GM21367 (cell line): ENCODE data around the gene BPGM.

Source experiments
- ATAC-seq: cut with Tn5 transposase; IDR thresholded peaks from one replicate; pipeline ENCODE4 v1.9.1; 2021; ENCODE audit not compliant: unreplicated experiment

Gene BPGM

DNA sequence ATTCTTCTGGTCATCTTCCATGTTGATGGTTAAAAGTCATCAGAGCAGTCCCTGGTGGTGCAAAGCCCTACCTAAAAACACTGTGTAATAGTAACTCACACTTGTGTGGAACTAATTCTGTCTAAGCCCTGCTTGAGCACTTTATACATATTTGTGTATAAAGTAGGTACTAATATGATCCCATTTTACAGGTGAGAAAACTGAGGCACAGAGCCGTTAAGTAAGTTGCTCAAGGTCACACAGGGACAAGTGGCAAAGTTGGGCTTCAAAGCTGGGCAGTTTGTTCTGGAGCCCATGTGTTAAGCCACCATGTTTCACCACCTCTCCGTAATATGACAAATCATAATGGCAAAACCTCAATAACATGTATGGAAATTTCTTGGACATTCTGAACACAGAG, 48.1 kb downstream of the BPGM start:
- no peak for ATAC-seq

DNA sequence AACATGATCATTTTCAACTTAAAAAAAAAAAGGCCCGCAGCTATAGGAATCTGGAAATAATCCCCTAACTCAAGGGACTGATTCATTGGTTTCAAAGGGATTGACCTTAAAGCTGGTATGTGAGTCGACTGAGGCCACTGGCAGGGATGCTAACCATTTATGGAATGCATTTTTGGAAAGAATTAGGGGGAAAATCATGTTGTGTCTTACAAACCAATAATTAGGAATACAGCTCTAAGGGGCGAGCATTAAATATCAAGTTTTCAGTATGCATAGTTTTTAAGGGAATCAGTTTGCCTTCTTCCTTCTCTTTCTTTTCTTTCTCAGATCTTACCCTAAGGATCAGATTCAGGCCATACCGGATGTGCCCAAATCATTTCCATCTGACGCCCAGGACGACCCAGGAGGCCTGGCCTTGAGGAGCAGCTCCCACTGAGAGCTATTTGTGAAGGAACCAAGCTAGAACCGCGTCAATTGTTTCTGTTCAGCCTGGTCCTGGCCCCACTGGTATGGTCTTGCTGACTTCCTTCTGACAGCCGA, 48.7 kb downstream of the BPGM start:
- no peak for ATAC-seq

DNA sequence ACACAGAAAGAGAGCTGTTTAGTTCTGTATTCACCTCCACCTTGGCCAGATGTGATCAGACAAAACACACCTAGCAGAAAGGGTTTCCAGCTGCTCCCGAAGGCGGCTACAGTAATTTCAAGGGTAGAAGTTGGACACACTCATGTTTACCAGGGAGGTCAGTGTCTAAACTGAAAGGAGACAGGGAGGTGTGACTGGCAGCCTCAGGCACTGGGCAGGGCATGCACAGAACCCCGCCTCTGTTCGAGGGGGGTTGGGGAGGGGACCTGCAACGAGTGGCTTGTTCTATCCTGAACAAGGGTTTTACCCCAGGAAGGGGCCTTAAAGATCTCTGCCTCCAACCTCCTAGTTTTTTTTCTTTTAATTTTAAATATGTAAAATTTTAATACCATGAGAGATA, 49.6 kb downstream of the BPGM start:
- ATAC-seq: no peak

DNA sequence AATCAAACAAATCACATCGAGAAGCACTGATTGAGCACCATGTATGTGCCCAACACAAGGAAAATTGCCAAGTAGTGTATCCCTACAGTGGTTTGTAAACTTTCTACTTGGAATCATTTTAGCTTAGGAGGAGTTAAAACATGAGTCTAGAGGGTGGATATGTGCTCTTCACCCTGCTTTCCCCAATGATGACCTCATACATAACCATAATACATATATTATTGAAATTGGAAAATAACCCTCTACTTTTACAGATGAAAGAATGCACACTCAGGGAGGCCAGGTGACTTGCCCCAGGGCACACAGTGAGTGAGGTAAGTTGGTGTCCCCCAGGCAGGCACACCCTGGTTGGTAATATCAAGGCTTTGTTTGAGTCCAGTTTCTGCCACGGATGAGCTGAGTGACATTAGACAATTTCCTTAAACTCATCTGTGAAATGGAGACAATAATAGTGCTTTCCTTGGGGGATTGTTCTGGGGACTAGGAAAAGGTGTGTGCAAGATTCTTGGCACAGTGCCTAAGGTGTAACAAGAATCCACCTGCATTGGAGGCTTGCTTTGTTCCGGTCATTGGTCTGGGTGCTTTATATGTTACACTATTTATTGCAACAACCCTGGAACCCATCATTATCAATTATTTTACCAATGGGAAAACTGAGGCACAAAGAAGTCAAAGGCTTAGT, 50.7 kb downstream of the BPGM start:
- no peak for ATAC-seq

DNA sequence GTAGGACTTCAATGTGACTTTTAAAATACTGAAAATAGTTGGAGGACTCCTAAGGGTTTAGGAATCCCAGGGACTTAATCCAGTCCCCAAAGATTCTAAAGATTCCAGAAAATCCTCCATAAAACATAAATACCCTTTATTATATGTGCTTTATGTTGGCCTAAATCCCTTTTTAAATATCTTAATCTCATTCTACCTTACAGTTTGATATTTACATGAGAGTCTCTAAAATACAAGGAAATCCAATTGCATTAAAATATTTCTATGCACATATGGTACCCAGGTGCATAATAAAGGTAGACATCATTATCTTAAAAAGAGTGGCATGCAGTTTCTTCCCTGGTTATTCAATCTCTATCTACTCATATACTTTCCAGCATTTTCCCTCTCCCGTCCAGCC, 51.8 kb downstream of the BPGM start:
- ATAC-seq: no peak

DNA sequence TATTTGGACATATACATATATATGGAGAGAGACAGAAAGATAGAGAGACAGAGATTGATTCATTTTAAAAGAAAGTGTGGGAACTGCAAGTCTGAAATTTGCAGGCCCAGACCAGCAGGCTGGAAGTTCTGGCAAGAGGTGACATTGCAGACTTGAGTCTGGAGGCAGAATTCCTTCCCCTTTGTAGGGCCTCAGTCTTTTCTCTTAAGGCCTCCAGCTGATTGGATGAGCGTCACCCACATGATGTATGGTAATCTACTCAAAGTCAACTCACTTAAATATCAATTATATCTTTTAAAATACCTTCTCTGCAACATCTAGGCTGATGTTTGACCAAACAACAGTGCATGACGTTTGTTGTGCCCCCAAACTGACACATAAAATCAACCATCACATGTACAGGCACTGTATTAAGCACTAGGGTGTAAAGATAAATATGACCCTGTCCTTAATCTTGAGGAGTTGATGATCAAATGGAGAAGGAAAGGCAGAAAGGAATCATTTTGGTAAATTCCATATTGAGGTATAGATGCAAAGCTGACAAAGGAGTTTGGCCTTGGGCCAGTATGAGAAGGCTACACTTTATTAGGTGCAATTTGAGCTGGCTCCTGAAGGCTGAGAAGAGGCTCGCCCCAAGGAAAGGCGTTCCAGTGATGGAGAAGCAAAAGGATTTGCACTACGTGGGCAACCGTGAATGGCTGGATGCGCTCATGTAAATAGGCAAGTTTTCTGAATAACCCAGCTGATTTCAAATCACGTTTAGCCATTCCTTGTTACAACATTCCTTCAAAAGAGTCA, 52.6 kb downstream of the BPGM start:
- ATAC-seq: no peak

DNA sequence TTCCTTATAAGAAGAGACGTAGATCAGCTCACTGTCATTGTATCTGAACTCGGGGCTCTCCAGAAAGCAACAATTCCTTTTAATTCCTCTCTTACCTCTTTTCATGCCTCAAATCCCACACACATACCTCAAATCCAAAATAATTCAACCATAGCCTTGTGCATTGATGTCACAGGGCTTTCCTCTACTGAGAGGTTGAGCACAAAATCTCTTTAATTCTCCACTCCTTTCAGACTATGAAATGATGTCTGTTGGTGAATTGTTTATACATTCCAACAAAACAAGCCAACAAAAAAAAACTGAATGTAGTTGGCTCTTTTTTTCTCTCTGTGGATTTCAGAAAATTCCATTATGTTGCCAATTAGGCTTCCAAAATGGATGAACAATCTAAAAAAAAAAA, 53.2 kb downstream of the BPGM start:
- ATAC-seq: no peak

DNA sequence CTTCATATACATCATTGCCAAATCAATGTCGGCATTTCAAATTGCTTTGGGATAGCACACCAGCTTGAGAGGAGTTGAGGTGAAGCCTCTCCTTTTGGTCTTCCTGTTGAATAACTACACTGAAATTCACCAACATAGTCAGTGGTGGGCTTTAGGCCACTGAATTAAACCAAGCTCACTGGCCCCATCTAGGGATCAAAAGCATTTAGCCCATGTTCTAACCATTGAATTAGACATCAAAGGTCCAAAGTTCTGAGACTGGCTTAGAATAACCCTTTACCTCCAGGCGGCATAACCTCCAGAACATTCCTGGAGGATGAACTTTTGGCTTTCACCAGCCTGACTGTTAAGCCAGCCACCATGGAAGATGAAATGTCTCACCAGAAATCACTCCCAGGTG, 54.6 kb downstream of the BPGM start:
- ATAC-seq: no peak

DNA sequence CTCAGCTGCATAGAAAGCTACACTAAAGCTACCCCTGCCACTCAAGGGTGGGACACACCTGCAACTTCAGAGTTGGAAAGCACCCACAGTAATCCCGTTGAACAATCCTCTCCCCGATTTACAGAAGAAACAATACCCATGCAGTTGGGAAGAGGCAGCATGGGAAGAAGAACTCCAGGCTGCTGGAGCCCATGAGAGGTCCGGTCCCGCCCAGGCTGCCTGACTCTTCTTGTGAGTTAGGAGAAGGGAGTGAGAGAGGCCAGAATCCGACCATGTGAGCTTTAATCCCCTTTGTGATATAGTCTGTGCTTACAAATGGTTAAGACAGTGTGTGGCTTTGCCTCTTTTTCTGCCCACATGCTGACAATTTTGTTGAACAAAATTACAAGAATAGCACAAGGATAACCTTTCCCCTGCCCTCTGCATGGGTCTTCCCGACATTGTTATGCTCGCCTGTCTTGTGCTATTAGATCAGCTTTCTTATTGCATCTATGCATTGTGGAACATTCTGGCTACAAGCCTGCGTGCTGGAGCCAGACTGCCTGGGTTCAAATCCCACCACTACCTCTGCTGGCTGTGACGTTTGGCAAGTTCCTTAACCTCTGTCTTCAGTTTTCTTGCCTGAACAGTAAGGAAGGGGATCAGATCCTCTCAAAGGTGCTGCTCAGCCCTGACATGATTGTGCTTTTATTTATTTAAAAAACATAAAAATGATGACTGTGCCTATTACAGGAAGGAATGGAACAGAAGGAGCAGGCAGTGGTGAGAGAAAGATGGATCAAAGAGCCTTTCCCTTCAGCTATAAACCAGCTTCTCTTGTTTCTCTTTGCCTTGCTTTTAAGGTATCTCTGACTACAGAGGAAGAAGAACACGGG, 56.0 kb downstream of the BPGM start:
- no peak for ATAC-seq

DNA sequence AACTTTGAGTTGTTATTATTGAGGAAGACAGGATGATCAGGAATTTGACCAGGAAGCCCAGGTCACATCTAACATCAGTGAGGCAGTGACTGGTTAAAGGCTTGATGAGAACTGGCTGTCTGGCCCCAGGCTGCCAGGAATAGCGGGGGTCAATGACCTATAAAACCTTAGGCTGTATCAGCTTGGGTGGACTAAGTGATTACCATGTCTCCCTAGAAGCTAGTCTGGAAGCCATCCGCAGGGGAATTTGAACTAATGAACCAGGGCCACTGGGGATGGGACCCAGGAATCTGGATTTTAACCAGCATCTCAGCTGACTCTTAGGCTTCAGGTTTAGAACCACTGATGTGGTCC, 56.6 kb downstream of the BPGM start:
- no peak for ATAC-seq

DNA sequence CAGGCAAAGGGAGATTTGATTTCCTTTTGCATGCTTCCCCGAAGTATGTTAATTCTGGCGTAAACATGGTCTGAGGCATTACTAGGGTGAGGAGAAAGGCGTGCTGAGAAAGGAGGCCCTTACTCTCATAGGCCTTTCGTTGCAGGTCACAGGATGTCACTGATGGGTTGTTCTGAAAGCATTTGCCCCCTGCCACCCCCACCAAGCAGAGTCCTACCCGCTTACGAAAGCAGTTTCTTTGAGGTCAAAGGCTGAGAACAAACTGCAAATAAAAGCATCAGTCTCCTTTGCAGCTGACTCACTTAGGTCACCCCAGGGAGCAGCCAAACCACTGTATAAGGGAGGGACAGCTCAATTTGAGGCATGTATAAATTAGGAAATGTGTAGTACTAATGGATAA, 57.1 kb downstream of the BPGM start:
- ATAC-seq: no peak

DNA sequence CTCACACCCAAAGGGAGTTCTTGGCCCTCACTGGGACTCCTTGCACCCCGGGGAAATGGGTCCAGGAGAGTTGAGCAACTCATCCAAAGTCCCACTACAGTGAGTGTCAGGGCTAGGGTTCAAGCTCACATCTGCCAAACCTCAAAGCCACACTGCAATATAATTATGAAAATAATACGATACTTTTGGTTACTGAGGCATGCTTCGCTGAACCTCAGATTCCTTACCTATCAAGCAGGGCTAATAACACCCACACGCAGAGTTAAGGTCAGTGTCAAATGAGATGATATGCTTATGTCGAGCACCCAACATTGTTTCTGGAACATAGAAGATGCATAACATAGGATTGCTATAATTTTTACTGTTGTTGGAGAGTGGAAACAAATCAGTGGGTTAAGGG, 58.2 kb downstream of the BPGM start:
- ATAC-seq: no peak

DNA sequence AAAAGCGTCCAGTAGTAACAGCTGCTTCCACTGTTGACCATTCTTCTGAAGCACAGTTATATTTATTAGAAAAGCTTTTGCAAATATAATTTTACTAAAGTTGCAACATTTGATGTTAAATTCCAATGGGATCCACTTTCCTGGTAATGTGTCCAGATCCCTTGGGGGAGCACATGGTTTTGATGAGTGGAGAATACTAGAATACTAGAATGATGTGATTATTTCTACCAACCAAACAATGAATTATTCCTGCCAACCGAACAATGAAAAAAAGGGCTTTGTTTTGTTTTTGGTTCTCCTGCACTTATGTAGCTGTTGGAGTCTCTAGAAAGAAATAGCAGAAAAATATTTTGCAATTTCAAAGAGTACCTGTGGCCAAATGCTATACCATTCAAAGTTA, 59.1 kb downstream of the BPGM start:
- ATAC-seq: no peak

DNA sequence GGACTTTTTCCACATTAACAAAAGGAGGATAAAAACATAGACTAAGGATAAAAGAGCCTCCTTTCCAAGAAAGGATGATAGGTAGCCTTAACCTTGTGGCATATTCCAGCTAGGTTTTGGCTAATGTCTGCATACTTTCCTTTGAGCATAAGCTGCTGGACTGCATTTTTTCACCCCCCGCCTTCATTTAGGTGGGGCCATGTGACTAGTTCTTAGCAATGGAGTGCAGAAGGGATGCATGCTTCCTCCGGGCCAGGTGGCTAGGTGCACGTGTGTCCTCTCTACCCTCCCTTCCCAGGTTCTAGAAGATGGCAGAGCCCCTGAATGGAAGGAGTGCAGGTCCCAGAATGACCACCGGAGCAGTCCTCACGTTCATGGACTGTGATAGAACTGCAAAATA, 59.8 kb downstream of the BPGM start:
- no peak for ATAC-seq

DNA sequence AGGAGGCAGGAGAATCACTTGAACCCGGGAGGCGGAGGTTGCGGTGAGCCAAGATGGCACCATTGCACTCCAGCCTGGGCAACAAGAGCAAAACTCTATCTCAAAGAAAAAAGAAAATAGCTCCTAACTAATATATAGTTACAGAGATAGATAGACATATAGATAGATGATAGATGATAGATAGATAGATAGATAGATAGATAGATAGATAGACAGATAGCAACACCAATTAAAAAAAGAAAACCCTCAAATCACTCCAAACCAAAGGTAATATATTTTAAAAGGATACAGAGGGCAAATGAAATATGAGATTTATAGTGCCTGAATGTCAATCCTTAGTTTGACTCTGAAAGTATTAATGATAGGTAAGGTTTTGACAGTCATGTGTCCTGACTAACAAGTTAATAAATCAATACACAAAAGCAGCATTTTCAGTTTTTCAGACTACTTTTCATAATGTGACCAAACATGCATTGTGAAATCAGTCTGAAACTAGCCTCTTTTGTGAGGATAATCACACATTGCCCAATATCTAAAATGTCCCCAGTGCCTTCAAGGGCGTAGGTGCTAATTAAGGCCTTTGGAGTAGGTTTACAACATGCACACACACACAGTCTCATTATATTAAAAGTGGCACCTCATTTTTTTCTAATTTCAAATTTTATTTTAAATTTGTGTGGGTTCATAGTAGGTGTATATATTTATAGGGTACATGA, 61.2 kb downstream of the BPGM start:
- ATAC-seq: no peak

DNA sequence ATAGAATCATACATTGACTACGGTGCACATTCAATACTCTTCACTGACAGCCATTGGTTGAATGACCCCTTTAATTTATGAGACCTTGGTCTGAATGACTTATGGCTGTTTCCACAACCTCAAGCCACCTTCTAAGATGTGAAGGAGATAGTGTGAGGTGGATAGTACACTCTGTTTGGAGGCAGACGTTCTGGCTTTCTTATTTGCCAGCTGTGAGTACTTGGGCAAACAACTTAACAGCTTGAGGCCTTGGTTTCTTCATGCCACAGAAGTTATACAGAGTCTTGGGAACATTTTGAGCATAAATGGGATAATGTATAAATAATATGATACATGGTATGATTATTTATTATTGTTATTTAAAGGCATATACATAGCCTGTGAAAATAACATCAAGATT, 62.0 kb downstream of the BPGM start:
- no peak for ATAC-seq

DNA sequence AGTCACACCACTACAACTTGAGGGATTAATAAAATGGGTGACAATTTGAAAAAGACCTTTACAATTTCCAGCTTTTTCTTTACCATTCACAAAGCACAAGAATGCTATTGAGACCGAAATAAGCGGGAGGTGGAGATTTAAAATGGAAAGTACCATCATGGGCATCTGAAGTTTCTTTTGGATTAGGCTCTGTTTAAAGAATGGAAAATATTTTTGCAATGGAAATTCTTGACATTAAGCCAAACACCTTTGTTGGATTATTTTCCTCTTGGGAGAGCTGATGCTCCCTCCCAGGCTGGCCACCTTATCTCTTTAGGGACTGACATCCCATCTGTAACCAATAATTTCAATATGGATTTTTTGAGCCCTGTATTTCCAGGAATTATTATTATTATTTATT, 62.5 kb downstream of the BPGM start:
- no peak for ATAC-seq

DNA sequence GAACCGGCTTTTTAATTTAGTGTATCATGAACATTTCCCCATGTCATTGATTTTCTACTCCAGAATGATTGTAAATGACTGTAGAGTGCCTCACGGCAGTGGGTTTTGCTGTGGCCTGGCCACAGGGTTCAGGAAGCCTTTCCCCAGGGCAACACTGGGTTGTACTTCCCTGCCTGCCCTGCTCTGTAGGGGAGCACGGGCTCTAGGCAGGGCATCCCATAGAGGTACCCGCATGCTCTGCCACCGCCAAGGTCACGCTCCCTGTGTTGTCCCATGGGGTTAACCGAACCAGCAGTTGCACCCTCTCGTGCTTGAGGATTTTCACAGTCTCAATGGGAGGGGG, 63.8 kb downstream of the BPGM start:
- no peak for ATAC-seq

DNA sequence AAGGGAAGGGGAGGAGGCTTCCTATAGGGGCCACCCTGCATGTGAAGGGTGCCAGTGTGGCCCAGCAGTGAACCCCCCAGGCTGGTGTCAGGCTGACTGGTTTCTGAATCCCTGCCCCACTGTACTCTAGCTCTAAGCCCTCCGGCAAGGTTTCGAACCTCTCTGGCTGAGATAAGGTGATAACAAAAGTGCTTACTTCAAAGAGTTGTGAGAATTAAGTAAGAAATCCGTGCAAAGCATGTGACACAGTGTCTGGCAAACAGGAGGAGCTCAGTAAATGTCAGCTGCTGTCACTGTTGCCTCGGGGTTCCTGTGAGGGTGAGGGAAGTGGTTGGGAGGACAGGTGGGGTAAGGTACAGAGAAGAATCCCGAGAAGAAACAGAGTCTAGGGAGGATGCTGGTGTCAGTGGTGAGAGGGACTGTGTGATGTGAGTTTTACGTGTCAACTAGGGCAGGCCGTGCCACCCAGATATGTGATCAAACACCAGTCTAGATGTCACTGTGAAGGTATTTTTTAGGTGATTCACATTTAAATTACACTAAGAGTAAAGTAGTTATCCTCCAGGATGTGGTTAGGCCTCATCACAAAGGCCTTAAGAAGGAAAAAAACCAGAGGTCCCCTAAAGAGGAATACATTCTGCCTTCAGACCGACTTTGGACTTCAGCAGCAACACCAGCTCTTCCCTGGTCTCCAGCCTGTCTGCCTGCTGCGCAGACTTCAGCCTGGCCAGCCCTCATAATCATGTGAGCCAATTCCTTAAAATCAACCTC, 64.4 kb downstream of the BPGM start:
- ATAC-seq: no peak

DNA sequence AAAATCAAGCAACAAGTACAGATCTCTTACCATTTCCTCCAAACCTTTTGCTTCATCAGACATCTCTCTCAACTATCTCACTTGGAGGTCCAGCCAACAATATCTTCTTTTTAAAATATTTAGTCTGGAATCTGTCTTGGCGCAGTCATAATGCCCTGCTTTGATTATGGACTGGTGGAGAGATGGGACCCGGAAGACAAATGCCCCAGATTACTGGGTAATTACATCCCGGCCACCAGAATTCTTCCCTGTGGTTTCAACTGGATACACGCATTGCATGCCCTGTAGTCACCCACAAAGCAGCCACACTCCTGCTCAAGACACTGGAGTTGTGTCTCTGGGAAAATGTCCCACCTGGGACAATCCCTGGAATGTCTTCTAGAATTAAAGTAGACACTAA, 65.5 kb downstream of the BPGM start:
- ATAC-seq: no peak
